OCI-M2 (cell line): Measurements from ENCODE around the gene ENG.

Experiments used
- DNase-seq: peaks from one replicate; lab custom pipeline; 2025; ENCODE audit not compliant: unreplicated experiment; lab: John Stamatoyannopoulos, UW

Gene ENG

DNA sequence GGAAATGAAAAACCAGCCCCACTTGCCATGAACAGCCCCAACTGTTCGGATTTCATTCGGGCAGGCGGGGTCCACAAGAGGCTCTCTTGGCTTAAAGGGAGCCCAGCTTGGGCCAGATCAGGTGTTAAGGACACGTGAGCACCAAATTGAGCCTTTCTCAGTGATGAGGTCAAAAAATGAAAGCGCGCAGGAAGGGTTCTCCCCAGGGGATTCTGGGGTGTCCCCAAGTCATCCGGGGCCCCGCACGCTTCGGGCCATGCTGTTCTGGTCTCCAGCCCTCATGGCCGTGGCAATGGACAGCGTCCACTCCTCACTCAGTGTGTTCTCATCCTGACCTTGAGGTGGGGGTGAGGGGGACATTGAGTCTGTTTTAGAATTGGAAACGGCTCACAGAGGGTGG, 12.1 kb upstream of the ENG start:
- no peak for DNase-seq

GRCh38 chr9:127865645-127866464, 11.4 kb upstream of the ENG start:
- DNase-seq, result no peak

DNA sequence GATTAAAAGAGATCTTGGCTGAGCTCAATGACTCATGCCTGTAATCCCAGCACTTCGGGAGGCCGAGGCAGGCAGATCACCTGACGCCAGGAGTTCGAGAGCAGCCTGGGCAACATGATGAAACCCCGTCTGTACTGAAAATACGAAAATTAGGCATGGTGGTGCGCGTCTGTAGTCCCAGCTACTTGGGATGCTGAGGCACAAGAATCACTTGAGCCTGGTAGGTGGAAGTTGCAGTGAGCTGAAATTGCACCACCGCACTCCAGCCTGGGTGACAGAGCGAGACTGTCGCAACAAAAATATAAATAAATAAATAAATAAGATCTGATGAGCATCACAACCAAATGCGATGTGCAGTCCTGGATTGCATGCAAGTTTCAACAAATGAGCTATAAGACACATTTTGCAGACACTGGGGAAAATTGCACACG, 8.7 kb upstream of the ENG start:
- no peak for DNase-seq

DNA sequence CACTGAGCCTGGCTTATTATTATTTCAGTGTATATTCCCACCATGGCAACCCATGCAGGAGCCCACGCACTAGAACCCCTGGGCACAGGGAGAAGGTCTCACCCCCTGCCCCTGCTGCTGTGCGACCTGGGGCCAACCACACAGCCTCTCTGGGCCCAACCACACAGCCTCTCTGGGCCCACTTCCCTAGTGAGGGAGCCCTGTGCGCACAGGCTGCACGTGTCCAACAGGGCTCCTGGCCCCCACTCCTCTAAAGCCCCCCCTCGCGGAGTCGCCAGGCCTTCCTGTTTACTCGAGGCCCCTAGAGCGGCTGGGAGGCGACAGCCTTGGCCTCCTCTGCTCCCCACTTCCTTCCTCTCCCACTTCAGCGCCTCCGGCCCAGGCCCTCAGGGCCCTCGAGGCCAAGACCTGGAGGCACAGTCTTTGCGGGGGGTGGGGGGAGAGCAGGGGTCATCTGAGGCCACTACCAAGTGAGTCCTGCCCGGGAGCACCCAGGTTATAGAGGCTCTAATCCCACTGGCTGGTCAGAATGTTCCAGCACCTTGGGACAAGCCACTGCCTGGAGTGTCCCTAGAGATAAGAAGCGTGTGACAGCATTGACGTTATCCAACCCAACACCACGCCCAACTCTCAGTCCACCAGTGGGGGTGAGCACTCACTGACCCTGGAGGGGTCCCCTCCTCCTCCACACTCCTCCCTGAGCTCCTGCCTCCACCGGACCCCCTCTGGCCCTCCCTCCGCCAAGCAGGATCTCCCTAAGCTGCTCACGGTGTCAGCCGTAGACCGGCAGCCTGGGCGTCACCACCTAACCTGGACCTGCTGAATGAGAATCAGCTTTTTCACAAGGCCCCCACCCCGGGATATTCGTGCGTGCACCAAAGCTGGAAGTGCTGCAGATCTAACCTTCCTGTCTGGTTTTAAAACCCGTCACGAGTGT, 7.9 kb upstream of the ENG start:
- DNase-seq, result peak; percentile 85

DNA sequence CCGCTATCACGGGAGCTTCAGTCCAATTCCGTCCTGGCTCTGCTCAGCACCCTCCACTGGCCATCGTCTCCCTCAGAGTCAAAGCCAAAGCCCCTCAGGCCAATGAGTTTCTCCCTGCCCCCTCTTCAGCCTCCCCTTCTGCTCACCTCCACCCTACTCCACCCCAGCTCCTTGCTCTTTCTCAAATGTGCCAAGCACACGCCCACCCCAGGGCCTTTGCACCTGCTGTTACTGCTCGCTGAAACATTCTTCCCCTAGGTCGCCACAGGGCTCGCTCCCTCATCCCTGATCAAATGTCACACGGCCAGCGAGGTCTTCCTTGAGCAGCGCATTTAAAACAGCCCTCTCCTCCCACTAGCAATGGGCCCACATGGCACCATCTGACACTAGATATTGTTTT, 6.3 kb upstream of the ENG start:
- DNase-seq, result no peak

DNA sequence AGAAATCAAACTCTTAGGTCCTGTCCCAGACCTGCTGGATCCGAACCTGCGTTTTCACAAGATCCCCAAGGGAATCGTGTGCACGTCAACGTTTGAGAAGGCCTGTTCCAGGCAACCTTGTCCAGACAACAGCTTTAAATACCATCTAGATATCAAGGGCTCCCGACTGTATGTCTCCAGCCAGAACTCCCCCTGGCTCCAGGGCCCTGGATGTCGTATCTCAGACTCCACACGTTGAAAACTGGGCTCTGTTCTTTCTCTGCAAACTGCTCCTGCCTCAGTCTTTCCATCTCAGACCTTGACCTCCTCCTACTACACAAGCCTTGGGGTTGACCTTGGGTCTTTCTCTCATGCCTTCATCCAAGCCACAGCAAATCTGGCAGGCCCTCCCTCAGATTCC, 5.8 kb upstream of the ENG start:
- no peak for DNase-seq

DNA sequence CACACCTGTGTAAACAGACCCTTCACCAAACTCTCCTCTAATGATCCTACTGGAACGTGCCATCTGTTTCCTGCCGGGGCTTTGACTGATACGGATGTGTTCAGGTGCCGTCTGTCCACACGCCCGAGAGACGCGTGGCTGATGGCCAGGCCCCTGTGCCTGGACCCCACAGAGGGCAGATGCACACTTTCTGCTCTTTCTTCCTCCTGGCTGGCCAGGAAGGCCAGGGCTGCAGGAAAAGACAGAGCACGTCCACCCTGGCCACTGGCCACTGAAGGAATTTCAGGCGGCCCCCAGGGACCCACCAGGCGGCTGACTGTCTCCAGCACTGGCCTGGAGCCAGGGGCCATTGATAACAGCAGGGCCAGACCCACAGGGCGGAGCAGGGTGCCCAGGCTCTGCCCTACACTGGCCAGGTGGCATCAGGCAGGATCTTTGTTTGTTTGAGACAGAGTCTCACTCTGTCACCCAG, 3.6 kb upstream of the ENG start:
- DNase-seq, result no peak

DNA sequence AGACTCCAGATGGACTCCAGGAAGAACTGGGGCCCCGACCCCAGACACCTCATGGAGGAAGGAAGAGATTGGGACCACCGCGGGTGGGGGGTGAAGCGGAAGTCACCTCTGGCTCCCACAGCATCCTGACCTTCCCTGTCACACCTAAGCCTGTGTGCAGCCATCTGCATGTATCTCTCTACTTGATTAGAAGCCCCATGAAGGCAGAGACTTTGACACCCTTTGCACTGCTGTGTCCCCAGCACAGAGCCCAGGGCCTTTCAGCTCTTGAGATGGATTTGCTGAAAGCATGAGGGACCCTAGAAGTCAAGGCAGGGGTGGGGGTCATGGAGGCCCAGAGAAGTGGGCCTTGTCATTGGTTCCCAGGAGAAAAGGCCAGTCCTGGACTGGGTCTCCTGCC, 2.8 kb upstream of the ENG start:
- no peak for DNase-seq

GRCh38 chr9:127856729-127857116, 2.3 kb upstream of the ENG start:
- no peak for DNase-seq

GRCh38 chr9:127856094-127856728, 1.8 kb upstream of the ENG start:
- DNase-seq, result no peak

DNA sequence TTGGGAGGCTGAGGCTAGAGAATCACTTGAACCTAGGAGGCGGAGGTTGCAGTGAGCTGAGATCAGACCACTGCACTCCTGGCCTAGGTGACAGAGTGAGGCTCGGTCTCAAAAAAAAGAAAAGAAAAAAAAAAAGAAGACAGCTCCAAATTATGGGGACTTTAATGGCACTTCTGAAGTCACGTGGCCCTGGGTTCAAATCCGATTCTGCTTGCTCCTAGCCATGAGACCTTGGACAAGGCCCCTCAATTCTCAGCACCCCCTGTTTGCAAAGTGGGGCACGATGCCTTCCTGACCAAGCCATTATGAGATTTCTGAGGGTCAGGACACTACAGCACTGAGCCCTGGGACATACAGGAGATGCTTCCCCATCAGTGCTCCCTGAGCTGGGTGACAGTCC, 1.1 kb upstream of the ENG start:
- no peak for DNase-seq

DNA sequence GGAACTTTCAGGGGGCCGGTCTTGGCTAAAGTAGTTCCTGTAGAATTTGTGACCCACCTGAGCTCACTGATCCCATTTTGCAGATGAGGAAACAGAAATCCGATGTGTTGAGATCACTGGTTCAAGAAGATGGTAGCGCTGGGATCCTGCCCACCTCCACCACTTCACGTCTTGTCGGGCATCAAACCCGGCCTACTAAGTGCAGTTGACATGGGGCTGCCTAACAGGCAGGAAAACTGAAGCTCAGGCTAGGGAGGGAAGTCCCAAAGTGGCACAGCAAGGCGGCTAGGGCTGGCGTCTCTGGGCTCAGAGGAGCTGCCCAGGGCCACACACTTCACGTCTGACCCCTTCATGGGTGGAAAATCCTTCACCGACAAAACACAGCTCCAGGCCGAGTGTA, 502 bp upstream of the ENG start:
- no peak for DNase-seq

GRCh38 chr9:127853312-127854183, 910 bp downstream of the ENG start:
- DNase-seq, result no peak

GRCh38 chr9:127852829-127853228, 1.6 kb downstream of the ENG start:
- no peak for DNase-seq

DNA sequence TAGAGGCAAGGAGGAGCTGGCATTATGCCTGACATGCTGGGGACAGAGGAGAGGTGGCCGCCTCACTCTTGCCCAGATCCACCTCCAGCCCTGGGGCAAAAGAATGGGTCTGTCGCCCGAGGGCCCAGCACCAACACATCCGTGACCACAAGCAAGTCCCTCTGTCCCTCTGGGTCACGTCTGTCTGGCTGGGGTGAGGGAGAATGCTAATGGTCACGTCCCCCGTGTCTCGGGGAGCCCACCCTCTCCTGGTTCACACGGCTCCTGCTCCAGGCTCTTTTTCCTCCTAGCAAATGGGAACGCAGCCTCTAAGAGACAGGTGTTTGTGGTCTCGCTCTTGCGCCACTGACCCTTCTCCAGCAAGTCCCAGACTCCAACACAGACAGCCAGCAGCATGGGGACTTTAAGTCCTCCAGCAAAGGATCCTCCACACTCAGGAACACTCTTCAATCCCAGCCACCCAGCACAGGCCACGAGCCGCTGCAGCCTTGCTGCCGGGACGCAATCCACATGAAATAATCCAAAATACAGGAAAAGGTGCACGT, 4.1 kb downstream of the ENG start:
- no peak for DNase-seq

GRCh38 chr9:127848756-127849504, 5.5 kb downstream of the ENG start:
- DNase-seq, result no peak

DNA sequence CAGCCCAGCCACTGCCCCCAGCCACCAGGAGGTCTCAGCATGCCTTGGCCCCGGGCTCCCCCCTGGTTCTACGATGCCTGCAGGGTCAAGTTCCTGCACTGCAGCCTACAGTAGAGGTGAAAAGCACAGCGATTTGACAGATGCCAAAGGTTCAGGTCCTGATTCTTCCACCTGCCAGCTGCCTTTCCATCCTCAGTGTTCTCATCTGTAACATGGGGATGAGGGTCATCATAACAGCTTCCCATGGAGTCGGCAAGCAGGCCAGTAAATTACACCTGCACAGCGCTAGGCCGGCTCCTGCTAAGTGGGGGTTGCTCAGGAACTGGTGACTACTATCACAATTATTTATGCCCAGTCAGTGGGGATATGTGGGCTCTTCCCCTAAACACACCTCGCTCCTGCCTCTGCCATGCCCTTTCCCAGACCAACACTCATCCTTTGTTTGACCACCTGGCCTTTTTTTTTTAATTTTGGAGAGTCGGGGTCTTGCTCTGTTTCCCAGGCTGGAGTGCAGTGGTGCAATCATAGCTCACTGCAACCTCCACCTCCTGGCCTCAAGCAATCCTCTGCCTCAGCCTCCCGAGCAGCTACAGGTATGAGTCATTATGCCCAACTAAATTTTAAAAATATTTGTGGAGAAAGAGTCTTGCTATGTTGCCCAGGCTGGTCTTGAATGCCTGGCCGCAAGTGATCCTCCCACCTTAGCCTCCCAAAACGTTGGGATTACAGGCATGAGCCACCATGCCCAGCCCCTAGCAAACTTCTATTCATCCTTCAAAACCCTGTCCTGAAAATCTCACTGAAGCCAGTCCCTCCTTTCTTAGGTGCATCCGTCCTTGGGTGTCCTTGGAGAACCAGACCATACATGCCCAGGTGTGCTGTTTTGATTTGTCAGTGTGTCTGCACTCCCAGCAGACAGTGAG, 6.4 kb downstream of the ENG start:
- no peak for DNase-seq

DNA sequence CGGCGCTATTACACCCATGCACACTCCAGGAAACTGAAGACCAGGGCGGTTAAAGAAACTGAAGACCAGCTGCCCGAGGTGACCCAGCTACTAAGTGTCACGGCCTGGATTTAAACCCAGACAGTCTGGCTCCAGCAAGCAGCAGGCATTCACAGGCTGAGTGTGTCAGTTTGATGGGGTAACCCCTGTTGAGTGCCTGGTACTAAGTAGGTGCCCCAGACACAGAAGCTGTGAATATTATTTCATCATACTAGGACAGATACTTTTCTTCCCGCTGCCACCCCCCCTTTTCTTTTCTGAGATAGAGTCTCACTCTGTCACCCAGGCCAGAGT, 7.3 kb downstream of the ENG start:
- DNase-seq, result no peak
